ENCODE results near the gene FBLN2.

FBLN2 gene

DNA sequence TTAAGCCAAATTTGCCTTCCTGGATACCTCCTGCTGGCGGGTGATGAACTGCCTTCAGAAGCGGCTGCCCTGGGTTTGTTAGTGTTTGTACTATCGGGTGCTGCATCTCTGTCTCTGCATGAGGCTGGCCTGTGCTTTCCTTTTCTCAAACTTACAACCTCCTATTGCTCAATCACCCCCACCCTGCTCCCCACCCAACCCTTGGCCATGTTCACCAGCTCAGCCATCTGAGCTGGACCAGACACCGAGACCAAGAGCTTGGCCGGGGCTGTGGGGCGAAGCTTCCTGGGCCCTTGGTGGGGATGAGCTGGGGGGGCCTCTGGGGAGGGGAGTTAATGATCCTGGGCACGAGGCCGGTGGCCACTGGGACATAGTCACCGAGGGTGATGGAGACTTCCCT is 16.8 kb upstream of the FBLN2 start:
- no peak for DNase-seq (ENCODE audit: low read depth in 2 of 2)

DNA sequence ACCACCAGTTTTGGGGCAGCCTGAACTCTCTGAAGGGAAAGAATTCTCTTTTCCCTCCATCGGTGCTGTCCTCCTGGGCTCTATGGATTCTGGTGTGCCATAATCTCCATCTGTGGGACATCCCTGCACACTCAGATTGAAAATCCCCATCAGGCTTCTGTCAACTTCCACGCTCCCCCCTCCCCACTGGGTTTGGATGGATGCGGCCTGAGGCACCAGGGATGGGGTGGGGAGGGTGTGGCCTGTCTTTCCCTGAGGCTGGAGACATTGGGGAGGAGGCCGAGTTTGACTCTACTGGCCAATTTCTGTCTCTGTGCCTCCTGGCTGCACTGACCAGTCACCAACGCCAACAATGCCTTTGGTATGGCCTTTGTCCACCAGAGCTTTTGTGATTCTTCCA is 16.3 kb upstream of the FBLN2 start:
- DNase-seq (ENCODE audit: low read depth in 2 of 2): no peak

DNA sequence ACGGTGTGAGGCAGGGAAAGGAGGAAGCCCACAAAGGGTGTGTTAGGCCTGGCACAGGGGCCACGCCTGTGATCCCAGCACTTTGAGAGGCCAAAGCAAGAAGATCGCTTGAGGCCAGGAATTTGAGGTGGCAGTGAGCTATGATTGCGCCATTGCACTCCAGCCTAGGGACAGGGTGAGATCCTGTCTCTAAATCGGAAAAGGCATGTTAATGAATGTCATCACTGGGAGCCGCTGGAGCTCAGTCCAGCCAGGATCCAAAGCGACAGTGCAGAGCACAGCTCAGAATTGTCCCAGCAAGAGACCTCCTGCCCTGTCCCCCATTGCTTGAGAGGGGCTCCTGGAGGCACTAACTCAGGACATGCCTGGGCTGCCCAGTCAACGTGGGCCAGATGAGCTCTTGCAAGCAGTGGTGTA is 15.0 kb upstream of the FBLN2 start:
- no peak for DNase-seq (ENCODE audit: low read depth in 2 of 2)

DNA sequence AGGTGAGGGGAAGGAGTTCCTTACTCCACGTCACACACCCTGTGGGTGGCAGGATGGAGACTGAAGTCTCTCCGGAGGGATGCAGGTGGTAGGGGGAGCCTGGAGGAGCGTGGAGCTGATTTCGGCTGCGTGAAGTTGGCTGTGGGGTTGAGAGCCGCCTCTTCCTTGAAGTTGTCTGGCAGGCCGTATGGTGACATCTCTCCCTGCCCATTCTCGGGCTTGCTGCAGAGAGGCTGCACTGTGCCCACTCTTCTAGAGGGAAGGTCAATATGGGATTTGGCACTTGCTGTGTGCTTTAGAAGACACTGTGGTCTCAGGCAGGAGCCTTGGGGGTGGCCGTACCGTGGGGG is 13.4 kb upstream of the FBLN2 start:
- no peak for DNase-seq (ENCODE audit: low read depth in 2 of 2)

DNA sequence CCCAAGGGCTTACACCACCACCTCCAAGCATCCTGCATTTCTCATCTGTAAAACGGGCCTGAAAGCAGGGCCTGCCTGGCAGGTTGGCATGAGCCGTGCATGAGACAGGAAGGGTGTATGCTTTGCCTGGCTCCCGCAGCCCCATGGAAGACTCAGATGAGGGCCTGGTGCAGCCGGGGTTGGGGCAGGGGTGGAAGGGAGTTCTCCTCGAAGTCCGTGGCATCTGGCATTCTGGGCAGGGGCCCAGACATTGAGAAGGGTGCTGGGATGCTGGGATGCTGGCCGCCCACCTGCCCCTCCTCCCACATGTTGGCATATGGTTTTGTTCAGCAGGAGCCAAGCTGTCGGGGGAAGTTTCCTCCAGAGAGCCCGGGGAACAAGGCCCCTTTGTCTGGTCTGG is 13.0 kb upstream of the FBLN2 start:
- no peak for DNase-seq (ENCODE audit: low read depth in 2 of 2)

DNA sequence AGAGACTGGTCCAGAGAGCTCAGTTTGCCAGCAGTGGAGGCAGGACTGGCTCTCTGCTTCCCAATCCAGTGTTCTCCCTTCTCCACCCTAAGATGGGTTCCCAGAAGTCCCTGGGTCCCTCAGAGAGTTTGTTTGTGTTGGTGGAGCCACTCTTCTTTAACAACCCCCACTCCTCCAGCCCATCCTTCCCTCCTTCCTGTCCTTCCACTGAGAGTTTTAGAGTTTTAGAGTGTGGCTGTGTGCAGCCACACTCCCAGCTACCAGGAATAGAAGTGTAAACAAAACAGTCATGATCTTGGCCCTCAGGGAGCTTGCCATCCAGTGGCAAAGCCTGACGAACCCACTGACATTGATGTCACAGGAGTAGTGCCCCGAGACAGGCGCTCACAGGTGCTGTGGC is 12.5 kb upstream of the FBLN2 start:
- DNase-seq (ENCODE audit: low read depth in 2 of 2): no peak

DNA sequence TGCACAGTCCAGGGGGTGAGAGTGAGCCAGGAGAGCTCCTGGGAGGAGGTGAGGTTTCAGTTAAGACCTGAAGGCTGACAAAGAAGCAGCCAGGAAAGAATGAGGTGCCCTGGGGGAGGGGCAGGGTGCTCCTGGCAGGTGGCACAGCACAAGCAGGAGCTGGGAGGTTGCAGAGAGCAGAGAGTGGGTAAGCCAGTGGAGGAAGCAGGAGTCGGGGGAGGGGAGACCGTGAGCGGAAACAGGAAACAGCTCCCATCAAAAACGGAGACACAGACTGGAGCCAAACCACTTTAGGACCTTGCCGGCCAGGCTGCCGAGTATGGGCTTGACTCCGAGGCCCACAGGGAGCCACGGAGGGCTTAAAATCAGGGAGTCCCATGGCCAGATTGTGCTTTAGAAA is 12.1 kb upstream of the FBLN2 start:
- DNase-seq (ENCODE audit: low read depth in 2 of 2): no peak

- DNase-seq (ENCODE audit: low read depth in 2 of 2): no peak
Observed at GRCh38 chr3:13537244-13537908, 11.5 kb upstream of the FBLN2 start.

- DNase-seq (ENCODE audit: low read depth in 2 of 2): no peak
Observed at GRCh38 chr3:13537909-13538296, 11.0 kb upstream of the FBLN2 start.

GRCh38 chr3:13538520-13539291 is 10.2 kb upstream of the FBLN2 start:
- no peak for DNase-seq (ENCODE audit: low read depth in 2 of 2)

DNA sequence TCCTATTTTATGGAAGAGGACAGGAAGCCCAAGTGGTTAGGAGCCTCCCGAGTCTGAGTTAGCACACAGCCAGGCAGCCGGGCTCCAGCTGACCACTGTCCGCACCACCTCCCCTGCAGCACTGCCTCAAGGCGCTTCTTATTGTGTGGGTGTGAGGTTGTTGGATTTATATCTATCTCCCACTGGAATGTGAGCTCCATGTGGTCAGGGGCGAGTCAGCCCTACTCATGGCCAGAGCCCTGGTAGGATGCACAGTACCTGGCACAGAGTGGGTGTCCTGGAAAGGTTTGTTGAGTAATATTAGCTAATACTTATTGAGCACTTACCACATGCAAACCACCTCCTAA is 9.7 kb upstream of the FBLN2 start:
- DNase-seq (ENCODE audit: low read depth in 2 of 2): no peak

DNA sequence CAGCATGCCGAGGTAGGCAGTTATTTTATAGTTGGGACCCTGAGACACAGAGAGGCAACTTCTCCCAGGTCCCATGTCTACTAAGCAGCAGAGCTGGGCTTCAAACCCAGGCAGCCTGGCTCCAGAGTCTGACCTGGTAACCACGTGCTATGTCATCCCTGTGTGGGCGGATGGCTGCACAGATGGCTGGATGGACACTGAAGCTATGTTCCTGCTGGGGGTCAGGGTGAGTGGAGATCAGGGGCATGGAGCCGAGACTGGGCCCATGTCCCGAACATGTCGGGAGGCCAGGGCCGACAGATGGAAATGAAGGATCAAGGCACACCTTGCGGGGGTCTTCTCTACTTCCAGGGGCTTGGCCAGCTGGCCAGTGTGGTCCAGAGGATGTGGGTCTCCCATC is 9.3 kb upstream of the FBLN2 start:
- DNase-seq (ENCODE audit: low read depth in 2 of 2): no peak

- DNase-seq (ENCODE audit: low read depth in 2 of 2): no peak
Observed at GRCh38 chr3:13540297-13540995, 8.5 kb upstream of the FBLN2 start.

- DNase-seq (ENCODE audit: low read depth in 2 of 2): no peak
Observed at GRCh38 chr3:13541691-13542090, 7.2 kb upstream of the FBLN2 start.

DNA sequence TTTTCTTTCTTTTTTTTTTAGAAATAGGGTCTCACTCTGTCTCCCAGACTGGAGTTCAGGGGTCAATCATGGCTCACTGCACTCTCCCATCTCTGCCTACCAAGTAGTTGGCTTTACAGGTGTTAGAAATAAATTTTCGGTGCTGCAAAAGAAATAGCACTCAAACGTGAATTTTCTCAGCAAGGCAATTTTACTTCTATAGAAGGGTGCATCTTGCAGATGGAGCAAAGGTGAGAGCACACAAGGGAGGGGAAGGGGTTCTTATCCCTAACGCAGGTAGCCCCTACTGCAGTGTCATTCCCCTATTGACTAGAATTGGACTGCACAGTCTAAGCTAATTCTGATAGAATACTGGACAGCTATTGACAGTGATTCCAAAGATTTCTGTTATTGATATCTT is 6.8 kb upstream of the FBLN2 start:
- DNase-seq (ENCODE audit: low read depth in 2 of 2): no peak

GRCh38 chr3:13543253-13543652 is 5.7 kb upstream of the FBLN2 start:
- no peak for DNase-seq (ENCODE audit: low read depth in 2 of 2)

- peak; percentile 59 to 62 for DNase-seq (ENCODE audit: low read depth in 2 of 2)
Observed at GRCh38 chr3:13544293-13544831, 4.6 kb upstream of the FBLN2 start.

DNA sequence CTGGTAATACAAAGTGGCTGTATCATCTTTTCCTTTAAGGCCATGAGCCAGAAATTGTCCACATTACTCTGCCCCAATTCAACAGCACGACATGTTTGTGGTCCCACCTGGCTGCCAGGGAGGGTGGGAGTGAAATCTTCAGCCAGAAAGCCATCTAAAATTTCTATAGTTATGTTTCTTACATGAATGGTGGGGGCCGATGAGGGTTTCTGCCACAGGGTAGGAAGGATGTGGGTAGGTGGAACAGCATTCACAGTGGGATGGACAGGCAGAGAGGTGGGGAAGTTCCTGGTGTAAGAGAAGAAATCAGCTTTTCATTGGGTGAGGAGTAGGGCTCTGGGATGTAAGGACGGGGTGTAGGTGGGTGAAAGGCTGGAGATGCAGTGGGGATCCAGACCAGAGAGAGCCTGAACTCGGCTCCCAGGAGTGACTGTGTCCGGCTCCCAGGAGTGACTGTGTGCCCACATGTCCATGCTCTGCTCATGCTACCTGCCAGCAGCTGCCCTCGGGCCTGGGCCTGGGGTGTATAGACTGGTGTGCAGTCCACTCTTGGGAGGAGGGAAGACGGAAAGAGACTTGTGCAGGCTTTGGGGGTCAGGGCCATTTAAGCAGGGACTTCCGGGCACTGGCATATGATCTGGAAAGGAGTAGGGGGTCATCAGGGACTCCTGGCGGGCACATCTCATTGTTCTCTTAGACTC is 3.8 kb upstream of the FBLN2 start:
- no peak for DNase-seq (ENCODE audit: low read depth in 2 of 2)

DNA sequence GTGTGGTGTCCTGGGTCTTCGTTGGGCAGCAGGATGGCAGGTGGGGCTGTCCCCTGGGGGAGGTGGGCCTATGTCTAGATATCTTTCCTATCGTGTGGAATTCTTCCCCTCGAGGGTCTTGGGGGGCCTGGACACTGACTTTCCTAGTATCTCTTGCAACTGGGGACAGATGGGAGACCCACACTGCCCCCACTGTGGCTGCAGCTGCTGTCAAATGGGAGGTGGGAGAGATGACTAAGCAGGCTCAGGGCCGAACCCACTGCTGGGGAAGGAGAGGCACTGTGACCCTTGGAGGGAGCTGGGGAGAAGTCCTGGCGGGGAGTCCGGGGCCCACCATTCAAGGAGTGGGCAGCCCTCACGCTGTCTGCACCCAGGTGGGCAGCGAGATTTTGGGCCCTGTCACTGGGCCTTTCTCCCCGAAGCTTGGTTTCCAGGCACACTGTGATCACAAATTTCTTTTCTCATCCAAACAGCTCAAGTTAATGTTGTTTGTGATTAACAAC is 2.9 kb upstream of the FBLN2 start:
- DNase-seq (ENCODE audit: low read depth in 2 of 2): no peak

- no peak for DNase-seq (ENCODE audit: low read depth in 2 of 2)
Observed at GRCh38 chr3:13546667-13547171, 2.2 kb upstream of the FBLN2 start.

- no peak for DNase-seq (ENCODE audit: low read depth in 2 of 2)
Observed at GRCh38 chr3:13547591-13548371, 1.1 kb upstream of the FBLN2 start.

Measured in stimulated activated CD8-positive, alpha-beta memory T cell treated with anti-CD3 and anti-CD28 coated beads, Interleukin-2, amount 100 ng/mL, for 48 hours (primary cell).